Activated CD8-positive, alpha-beta memory T cell treated with anti-CD3 and anti-CD28 coated beads for 24 hours (primary cell): ENCODE results near the gene TALDO1.

Experiments
- DNase-seq: peaks from one replicate; pipeline ENCODE4 v3.0.0-alpha.2; 2020

Gene TALDO1

GRCh38 chr11:788953-789940, 42.0 kb downstream of the TALDO1 start:
- no peak for DNase-seq

- DNase-seq = peak; percentile 79
Measured at GRCh38 chr11:789943-790342, 42.7 kb downstream of the TALDO1 start, which contains the start of gene CEND1. Gene CEND1 (minus strand): TSS chr11:790090. CDS start chr11:788576, 1,514 bp downstream.

GRCh38 chr11:790721-791564, 43.7 kb downstream of the TALDO1 start:
- DNase-seq = no peak

- DNase-seq = no peak
Measured at GRCh38 chr11:791658-792534, 44.6 kb downstream of the TALDO1 start.

- no peak for DNase-seq
Measured at GRCh38 chr11:792535-792821, 45.2 kb downstream of the TALDO1 start.

- no peak for DNase-seq
Measured at GRCh38 chr11:792873-793272, 45.6 kb downstream of the TALDO1 start.

GRCh38 chr11:793556-793955, 46.3 kb downstream of the TALDO1 start:
- no peak for DNase-seq

- no peak for DNase-seq
Measured at GRCh38 chr11:794013-794765, 46.9 kb downstream of the TALDO1 start.

- DNase-seq = no peak
Measured at GRCh38 chr11:794766-795633, 47.7 kb downstream of the TALDO1 start.

- DNase-seq = peak; percentile 88
Measured at GRCh38 chr11:795634-796564, 48.6 kb downstream of the TALDO1 start.

- DNase-seq = no peak
Measured at GRCh38 chr11:796565-797295, 49.5 kb downstream of the TALDO1 start.

- DNase-seq = peak; percentile 87
Measured at GRCh38 chr11:797296-798092, 50.2 kb downstream of the TALDO1 start.

- peak; percentile 96 for DNase-seq
Measured at GRCh38 chr11:798093-798713, 50.9 kb downstream of the TALDO1 start, which contains the start of gene SLC25A22. Gene SLC25A22 (minus strand): TSS chr11:798281. CDS start chr11:795006, 3,275 bp downstream.

- no peak for DNase-seq
Measured at GRCh38 chr11:799641-800316, 52.5 kb downstream of the TALDO1 start.

GRCh38 chr11:800473-800872, 53.2 kb downstream of the TALDO1 start:
- DNase-seq = no peak

GRCh38 chr11:801097-801780, 54.0 kb downstream of the TALDO1 start:
- no peak for DNase-seq
